Brain microvascular endothelial cell (primary cell): ENCODE data around the gene RBMS3.

Experiments
- DNase-seq: peaks from one replicate; pipeline ENCODE4 v3.0.0-alpha.2; 2020
- H3K27ac ChIP-seq: fragments of 250-450 bp; sonication (Bioruptor Pico); 2 replicates; pipeline ENCODE4 v1.5.1; 2020; ENCODE audit warnings: mild to moderate bottlenecking, moderate library complexity
- H3K27me3 ChIP-seq: fragments of 250-450 bp; sonication (Bioruptor Pico); replicated peaks from 2 replicates; pipeline ENCODE4 v1.5.1; 2020; ENCODE audit warnings: mild to moderate bottlenecking
- H3K36me3 ChIP-seq: fragments of 250-450 bp; sonication (Bioruptor Pico); replicated peaks from 2 replicates; pipeline ENCODE4 v1.5.1; 2020; ENCODE audit warnings: mild to moderate bottlenecking
- H3K4me3 ChIP-seq: 2 replicates; pipeline ENCODE4 v1.5.1; 2011; ENCODE audit warnings: low read depth, mild to moderate bottlenecking, control low read depth, low read length, moderate library complexity
- in situ Hi-C: cut with HindIII; loops from 2 replicates; pipeline ENCODE4 v1.10.0; 2017; ENCODE audit warnings: low sequenced_read_pairs, low pct_ligation_motif_present
- TF ChIP-seq, protein P1 (sequence below): IDR thresholded peaks from 2 replicates; pipeline ENCODE4 v1.5.1; 2011; ENCODE audit warnings: low read depth, mild to moderate bottlenecking, moderate library complexity, low read length, control low read depth, inconsistent platforms; ENCODE audit errors: missing control alignments

Gene RBMS3

DNA sequence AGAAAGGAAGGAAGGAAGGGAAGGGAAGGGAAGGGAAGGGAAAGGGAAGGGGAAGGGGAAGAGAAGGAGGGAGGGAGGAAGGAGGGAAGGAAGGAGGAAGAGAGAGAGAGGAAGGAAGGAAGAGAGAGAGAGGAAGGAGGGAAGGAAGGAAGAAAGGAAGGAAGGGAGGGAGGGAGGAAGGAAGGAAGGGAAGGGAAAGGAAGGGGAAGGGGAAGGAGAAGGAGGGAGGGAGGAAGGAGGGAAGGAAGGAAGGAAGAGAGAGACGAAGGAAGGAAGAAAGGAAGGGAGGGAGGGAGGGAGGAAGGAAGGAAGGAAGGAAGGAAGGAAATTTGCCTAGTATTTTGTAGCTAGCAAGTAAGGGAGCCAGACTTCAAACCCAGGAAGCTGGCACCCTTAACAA lies 583.9 kb downstream of the RBMS3 start:
- in situ Hi-C loops = no loop called here
- Histone ChIP-seq H3K27ac (no peak overlapping the region), H3K36me3 (no peaks in the 10 kb centered on the region), H3K27me3 (no peaks in the 10 kb centered on the region), H3K4me3 (no peak overlapping the region)
- no peak for DNase-seq
- TF ChIP-seq, protein P1, sequence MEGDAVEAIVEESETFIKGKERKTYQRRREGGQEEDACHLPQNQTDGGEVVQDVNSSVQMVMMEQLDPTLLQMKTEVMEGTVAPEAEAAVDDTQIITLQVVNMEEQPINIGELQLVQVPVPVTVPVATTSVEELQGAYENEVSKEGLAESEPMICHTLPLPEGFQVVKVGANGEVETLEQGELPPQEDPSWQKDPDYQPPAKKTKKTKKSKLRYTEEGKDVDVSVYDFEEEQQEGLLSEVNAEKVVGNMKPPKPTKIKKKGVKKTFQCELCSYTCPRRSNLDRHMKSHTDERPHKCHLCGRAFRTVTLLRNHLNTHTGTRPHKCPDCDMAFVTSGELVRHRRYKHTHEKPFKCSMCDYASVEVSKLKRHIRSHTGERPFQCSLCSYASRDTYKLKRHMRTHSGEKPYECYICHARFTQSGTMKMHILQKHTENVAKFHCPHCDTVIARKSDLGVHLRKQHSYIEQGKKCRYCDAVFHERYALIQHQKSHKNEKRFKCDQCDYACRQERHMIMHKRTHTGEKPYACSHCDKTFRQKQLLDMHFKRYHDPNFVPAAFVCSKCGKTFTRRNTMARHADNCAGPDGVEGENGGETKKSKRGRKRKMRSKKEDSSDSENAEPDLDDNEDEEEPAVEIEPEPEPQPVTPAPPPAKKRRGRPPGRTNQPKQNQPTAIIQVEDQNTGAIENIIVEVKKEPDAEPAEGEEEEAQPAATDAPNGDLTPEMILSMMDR = no peak

DNA sequence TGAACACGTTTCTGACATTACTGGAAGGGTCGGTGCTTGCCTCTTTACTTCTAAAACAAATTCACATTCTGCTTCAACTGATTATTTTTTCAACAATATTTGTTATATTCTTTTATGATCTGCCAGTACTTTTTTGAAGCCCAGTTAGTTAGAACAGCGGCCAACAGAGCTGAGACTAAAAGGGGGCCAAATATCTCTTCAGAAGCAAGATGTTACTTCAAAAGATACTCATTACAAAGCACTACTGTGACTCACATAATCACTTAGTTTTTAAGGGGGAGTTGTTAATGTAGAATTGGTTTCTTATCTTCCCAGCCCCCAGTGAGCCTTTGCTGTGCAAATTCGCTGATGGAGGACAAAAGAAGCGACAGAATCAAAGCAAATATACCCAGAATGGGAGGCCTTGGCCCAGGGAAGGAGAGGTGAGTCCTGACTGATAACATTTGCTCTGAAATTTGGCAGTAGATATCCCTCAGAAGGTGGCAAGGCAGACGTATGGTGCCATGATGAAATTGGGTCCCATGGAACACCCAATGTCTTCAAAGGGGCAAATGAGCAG lies 587.8 kb downstream of the RBMS3 start:
- TF ChIP-seq, protein P1 = no peak
- in situ Hi-C loops = no loop called here
- no peaks in the 10 kb centered on the region for H3K36me3 ChIP-seq
- no peak overlapping the region for H3K4me3 ChIP-seq
- no peak overlapping the region for H3K27ac ChIP-seq
- H3K27me3 ChIP-seq = no peaks in the 10 kb centered on the region
- DNase-seq = no peak

DNA sequence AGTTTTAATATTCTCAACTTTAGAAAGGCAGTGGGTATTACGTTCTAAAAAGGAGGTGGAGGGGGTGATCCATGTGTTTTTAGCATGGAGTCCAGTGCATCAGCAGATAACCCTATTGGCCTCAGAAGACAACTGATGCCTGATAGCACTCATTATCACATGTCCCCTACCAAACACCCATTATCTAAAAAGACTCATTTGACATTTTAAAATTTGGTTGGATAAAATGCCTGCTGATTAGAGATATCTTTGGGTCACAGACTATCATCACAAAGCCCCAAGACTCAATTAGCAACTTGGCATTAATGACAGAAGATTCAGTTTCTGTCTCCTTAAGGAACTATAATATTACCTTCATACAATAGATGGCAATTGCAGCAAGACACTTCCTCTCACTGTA lies 589.3 kb downstream of the RBMS3 start:
- no peak for DNase-seq
- in situ Hi-C loops = no loop called here
- Histone ChIP-seq H3K36me3 (no peaks in the 10 kb centered on the region), H3K27ac (no peak overlapping the region), H3K27me3 (no peaks in the 10 kb centered on the region), H3K4me3 (no peak overlapping the region)
- TF ChIP-seq, protein P1 = no peak

DNA sequence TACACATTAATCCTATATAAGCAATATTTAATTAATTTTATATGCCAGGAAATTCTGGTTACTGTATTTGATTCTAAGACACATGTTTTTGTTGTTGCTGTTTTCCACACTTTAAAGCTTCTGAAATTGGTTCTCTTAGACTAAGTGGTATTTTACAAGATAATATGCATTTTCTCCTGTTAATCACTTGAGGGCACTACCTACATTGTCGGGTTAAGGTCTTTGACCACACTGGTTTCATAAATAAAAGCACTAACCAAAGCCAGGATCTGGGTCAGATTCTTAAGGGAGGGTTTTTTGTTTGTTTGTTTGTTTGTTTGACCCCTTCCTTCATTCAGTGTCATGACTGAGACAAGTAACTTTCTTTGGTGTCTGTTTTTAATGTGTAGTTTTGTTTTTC lies 590.2 kb downstream of the RBMS3 start:
- H3K27ac ChIP-seq = no peak overlapping the region
- H3K4me3 ChIP-seq = no peak overlapping the region
- no peaks in the 10 kb centered on the region for H3K36me3 ChIP-seq
- TF ChIP-seq, protein P1 = no peak
- no peaks in the 10 kb centered on the region for H3K27me3 ChIP-seq
- DNase-seq = no peak
- in situ Hi-C loops = no loop called here

DNA sequence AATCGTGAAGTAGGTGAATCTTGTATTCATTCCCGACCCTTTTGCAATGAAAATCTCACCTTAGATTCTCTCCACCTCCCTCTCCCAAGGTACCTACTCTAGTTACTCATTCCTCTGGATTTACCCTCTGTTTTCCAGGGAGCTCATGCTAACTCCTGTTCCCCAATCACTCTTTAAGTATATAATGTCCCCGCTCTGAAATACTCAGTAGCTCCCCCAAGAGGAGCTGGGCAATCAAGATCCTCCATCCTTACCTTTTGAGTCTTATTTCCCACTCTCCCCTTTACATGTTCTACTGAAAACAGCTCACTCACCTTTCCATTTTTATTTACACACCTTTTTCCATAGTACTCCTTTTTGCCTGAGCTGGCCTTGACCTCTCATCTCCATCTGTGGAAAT lies 599.9 kb downstream of the RBMS3 start:
- Histone ChIP-seq H3K36me3 (no peaks in the 10 kb centered on the region), H3K27me3 (no peaks in the 10 kb centered on the region), H3K4me3 (no peak overlapping the region), H3K27ac (no peak overlapping the region)
- in situ Hi-C loops = no loop called here
- TF ChIP-seq, protein P1 = no peak
- no peak for DNase-seq

DNA sequence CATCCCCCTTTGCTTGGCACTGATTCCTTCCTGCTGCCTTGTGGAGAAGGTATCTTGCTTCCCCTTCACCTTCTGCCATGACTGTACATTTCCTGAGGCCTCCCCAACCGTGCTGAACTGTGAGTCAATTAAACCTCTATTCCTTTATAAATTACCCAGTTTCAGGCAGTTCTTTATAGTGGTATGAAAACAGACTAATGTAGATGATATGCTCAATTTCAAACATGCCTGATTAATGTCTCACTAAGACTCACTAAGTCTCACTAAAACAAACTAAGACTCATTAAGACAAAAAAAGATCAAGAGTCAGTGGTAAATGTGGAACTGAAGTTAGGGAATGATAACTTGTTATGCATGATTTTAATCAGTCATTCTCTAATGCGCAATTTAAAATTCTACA lies 606.6 kb downstream of the RBMS3 start:
- H3K36me3 ChIP-seq = no peaks in the 10 kb centered on the region
- no peak overlapping the region for H3K27ac ChIP-seq
- H3K4me3 ChIP-seq = no peak overlapping the region
- no peaks in the 10 kb centered on the region for H3K27me3 ChIP-seq
- in situ Hi-C loops = no loop called here
- TF ChIP-seq, protein P1 = no peak
- no peak for DNase-seq
